Spleen (tissue), 11 donors: ENCODE data around the gene KCNIP2. TPM values are rescaled to one million over a fixed set of nuclear protein-coding genes. Genes with fewer than 3 reads are reported as not detected.

Experiments used
- DNase-seq: peaks from one replicate; pipeline ENCODE4 v3.0.0-alpha.2; 2020
- H3K27ac ChIP-seq, 8 donors: fragments of 200-600 bp; sonication (generic) in 7 of 8; 1 replicate in 4 of 8; 2 replicates in 4 of 8; pipeline versions ENCODE4 v1.5.0 to v1.8.0; 2016 to 2021; ENCODE audit warnings: inconsistent platforms in 4 of 8, mild to moderate bottlenecking in 4 of 8, moderate library complexity in 1 of 8
- H3K27me3 ChIP-seq, 7 donors: fragments of 200-600 bp; sonication (generic) in 6 of 7; replicated peaks in 1 of 7; 1 replicate in 4 of 7; 2 replicates in 3 of 7; pipeline versions ENCODE4 v1.5.0 to v1.8.0; 2016 to 2021; ENCODE audit warnings: inconsistent platforms in 3 of 7, mild to moderate bottlenecking in 1 of 7
- H3K36me3 ChIP-seq, 6 donors: fragments of 200-600 bp; sonication (generic) in 5 of 6; 1 replicate in 4 of 6; 2 replicates in 2 of 6; pipeline versions ENCODE4 v1.5.0 to v1.8.0; 2016 to 2021; ENCODE audit warnings: inconsistent platforms in 2 of 6
- H3K4me1 ChIP-seq, 6 donors: fragments of 200-600 bp; sonication (generic) in 5 of 6; 1 replicate in 3 of 6; 2 replicates in 3 of 6; pipeline versions ENCODE4 v1.5.0 to v1.8.0; 2016 to 2021; ENCODE audit warnings: inconsistent platforms in 3 of 6
- H3K4me3 ChIP-seq, 8 donors: fragments of 200-600 bp; sonication (generic) in 7 of 8; 1 replicate in 4 of 8; 2 replicates in 4 of 8; pipeline versions ENCODE4 v1.5.0 to v1.8.0; 2016 to 2021; ENCODE audit warnings: inconsistent platforms in 4 of 8, mild to moderate bottlenecking in 4 of 8, moderate library complexity in 2 of 8
- H3K9me3 ChIP-seq, 8 donors: fragments of 200-600 bp; sonication (generic) in 7 of 8; 1 replicate in 4 of 8; 2 replicates in 4 of 8; pipeline versions ENCODE4 v1.5.0 to v1.8.0; 2016 to 2021; ENCODE audit warnings: inconsistent platforms in 4 of 8
- POLR2A ChIP-seq, 3 donors: fragments of 450-650 bp; IDR thresholded peaks; one replicate each; pipeline ENCODE4 v1.5.1; 2017; ENCODE audit warnings: antibody characterized with exemption in 3 of 3, mild to moderate bottlenecking in 1 of 3
- POLR2AphosphoS5 ChIP-seq, 3 donors: sonication (generic); formaldehyde crosslinking; IDR thresholded peaks; one replicate each; pipeline ENCODE4 v1.5.1; 2017; ENCODE audit warnings: antibody characterized with exemption in 3 of 3
- WGBS, 5 donors: extraction: QIAGEN DNeasy Blood & Tissue Kit in 3 of 5; methylation state at CpG; one replicate each; pipeline versions ENCODE4 v1.1.5 to v1.1.7; 2013 to 2018; 5-methylcytosine and 5-hydroxymethylcytosine counted together
- intact Hi-C: fragments of 100-400 bp; cut with DNase I; formaldehyde crosslinking; loops from one replicate; pipeline ENCODE4 v1.15.0; 2023; ENCODE audit warnings: low total_unique reads
- polyA plus RNA-seq, 3 donors: library from polyadenylated mRNA; stranded (reverse); fragments of 200-250 nt; gene quantifications; one replicate each; pipeline ENCODE4 v1.2.1, GENCODE V29; 2013
- total RNA-seq, 7 donors: library from RNA; depleted of rRNA in 3 of 7; stranded (reverse); fragments of >200 nt in 3 of 7; fragmentation: NEBNext Ultra II Directional in 4 of 7; extraction: Animal tissue kit (Norgen Biotek cat#: 25700) in 4 of 7; gene quantifications; one replicate each; pipeline versions ENCODE4 v1.1.0 to v1.2.1, GENCODE V29; 2016 to 2021
- TF ChIP-seq, protein P1 (sequence below), 11 experiments: fragments of 200-600 bp in 7 of 11; fragments of 450-650 bp in 4 of 11; sonication (generic) in 4 of 11; IDR thresholded peaks in 8 of 11; conservative IDR thresholded peaks in 3 of 11; 1 replicate in 7 of 11; 2 replicates in 4 of 11; pipeline versions ENCODE4 v1.4.0 to v1.8.0; 2016 to 2021; ENCODE audit warnings: antibody characterized with exemption in 11 of 11, inconsistent platforms in 4 of 11, mild to moderate bottlenecking in 1 of 11
- donor health status: healthy with polysubstance abuse.
- donor health status: DM: no; HTN: no; CAD: no; lungs with moderate emphysema.
- donor health status: DM: no; HTN: no; CAD: no.
- donor health status: Bipolar disorder and iron deficiency.
- donor health status: healthy.
- donor health status: DM: no; HTN: no; CAD: no.
- donor health status: DM: yes; HTN: yes; CAD: no.

Gene KCNIP2
- total and polyA plus RNA-seq, 10 donors, result 1.00 to 8.6 (median 5.2) TPM

DNA sequence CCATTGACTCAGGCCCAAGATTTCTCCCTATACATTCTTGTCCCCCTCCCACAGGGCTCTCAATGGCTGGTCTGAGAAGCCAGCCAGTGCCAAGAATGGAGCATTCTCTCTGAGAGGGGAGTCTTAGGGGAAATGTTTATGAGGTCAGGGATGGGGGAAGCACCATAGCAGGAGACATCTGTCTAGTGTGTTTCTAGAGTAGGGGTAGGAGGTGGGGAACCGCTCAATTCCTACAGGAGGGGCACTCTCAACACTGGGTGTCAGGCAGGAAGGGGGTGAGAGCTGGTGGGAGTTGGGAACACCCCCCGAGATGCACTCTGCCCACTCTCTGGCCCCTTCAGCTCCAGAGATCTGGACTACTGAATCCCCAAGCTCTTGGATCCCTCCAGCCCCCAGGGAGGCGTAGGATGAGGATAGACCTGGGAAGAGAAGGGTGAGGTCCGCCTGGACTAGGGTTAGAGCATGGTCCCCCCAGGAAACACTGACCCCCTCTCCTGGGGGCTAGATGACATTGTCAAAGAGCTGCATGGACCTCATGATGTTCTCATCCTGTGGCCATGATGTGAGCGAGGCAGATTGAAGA is 16.7 kb downstream of the KCNIP2 start:
- Histone ChIP-seq H3K9me3 (no peaks in the 10 kb centered on the region), H3K27me3 (no peaks in the 10 kb centered on the region), H3K4me3 (no peak overlapping the region), H3K27ac (no peak overlapping the region), H3K36me3 (peaks cover 0 to 35% (median 0%) of the 10 kb centered on the region in 6 donors), H3K4me1 (peaks cover 12 to 37% (median 28%) of the 10 kb centered on the region in 6 donors)
- WGBS, 5 donors, result 89 to 98% (median 91%) methylated on average over 5 of the region's 5 CpGs
- intact Hi-C loops, result no loop called here
- TF ChIP-seq, protein P1, sequence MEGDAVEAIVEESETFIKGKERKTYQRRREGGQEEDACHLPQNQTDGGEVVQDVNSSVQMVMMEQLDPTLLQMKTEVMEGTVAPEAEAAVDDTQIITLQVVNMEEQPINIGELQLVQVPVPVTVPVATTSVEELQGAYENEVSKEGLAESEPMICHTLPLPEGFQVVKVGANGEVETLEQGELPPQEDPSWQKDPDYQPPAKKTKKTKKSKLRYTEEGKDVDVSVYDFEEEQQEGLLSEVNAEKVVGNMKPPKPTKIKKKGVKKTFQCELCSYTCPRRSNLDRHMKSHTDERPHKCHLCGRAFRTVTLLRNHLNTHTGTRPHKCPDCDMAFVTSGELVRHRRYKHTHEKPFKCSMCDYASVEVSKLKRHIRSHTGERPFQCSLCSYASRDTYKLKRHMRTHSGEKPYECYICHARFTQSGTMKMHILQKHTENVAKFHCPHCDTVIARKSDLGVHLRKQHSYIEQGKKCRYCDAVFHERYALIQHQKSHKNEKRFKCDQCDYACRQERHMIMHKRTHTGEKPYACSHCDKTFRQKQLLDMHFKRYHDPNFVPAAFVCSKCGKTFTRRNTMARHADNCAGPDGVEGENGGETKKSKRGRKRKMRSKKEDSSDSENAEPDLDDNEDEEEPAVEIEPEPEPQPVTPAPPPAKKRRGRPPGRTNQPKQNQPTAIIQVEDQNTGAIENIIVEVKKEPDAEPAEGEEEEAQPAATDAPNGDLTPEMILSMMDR (IDR thresholded peaks at IDR 0.05 in 8 of 11, conservative IDR thresholded peaks at IDR 0.05 in 3 of 11), result no peak
- TF ChIP-seq POLR2A (IDR thresholded peaks at IDR 0.05) (no peak), POLR2AphosphoS5 (IDR thresholded peaks at IDR 0.05) (no peak)
- peak; percentile 54 for DNase-seq

DNA sequence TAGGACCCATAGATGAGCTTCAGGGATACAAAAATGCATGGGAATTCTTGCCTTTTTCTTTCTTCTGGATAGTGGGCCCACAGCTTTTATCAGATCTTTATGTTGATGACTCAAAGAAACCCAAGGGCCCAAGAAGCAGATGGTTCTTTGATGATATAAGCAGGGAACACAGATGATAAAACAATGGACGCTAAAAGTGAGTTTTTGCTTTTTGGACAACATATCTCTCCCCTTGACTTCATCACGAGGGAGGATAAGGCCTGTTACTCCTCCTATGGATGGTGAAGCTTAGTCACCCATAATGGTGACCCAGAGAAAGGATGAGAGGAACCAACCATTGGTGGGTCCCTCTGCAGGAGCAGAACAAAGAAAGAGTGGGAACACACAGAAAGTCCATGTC is 18.9 kb downstream of the KCNIP2 start:
- no peaks in the 10 kb centered on the region for H3K27me3 ChIP-seq
- peaks cover 0 to 19% (median 9%) of the 10 kb centered on the region in 6 donors for H3K4me1 ChIP-seq
- H3K27ac ChIP-seq, result no peak overlapping the region
- no peak overlapping the region for H3K4me3 ChIP-seq
- intact Hi-C loops, result no loop called here
- H3K36me3 ChIP-seq, result peaks cover 0 to 35% (median 0%) of the 10 kb centered on the region in 6 donors
- no peaks in the 10 kb centered on the region for H3K9me3 ChIP-seq
- no peak for DNase-seq
- TF ChIP-seq POLR2AphosphoS5 (IDR thresholded peaks at IDR 0.05) (no peak), POLR2A (IDR thresholded peaks at IDR 0.05) (no peak)
- TF ChIP-seq, protein P1 (IDR thresholded peaks at IDR 0.05 in 8 of 11, conservative IDR thresholded peaks at IDR 0.05 in 3 of 11), result no peak
- 72 to 95% (median 89%) methylated on average over 2 of the region's 2 CpGs for WGBS, 5 donors

DNA sequence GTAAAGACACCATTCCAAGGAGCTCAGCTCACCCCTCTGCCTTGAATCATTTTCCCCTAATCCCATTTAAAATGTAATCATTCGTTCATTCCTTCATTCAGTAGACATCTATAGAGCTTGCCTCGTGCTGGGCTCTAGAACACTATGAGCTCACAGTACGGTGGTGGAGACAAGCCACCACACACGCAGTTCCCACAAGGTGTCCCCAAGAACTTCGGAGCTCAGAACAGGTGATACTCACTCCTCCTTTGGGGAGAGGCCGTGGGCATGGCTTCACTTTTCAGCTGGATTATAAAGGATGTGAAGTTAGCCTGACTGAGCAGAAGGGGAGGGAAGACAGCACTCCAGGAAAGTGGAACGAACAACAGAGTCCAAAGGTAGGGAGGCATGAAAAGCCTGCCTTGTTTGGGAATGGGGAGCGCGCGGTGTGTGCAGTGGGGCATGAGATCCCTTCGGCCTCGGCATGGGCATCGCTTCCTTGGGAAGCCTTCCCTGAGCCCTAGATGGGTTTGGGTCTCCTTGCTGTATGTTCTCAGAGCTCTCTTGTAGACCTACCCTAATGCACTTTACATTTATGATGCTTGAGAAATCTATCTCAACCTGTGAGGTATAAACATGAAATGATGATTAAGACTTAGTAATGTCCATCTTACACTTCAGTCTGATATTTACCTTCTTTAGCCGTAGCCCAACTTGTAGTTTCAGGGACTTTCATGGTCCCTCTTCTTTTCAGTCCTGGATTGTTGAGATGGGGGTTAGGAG is 24.5 kb downstream of the KCNIP2 start:
- no peaks in the 10 kb centered on the region for H3K9me3 ChIP-seq
- peak overlapping the region; percentile 5 to 100 (median 95) for H3K4me3 ChIP-seq
- no peaks in the 10 kb centered on the region for H3K36me3 ChIP-seq
- intact Hi-C loops, result no loop called here
- WGBS, 5 donors, result 25 to 33% (median 28%) methylated on average over 14 of the region's 14 CpGs
- peak; percentile 83 for DNase-seq
- H3K27me3 ChIP-seq, result no peaks in the 10 kb centered on the region
- H3K27ac ChIP-seq, result peak overlapping the region; percentile 67 to 99 (median 97)
- H3K4me1 ChIP-seq, result peaks cover 9 to 48% (median 29%) of the 10 kb centered on the region in 6 donors
- TF ChIP-seq POLR2A (IDR thresholded peaks at IDR 0.05) (no peak), POLR2AphosphoS5 (IDR thresholded peaks at IDR 0.05) (no peak)
- TF ChIP-seq, protein P1 (IDR thresholded peaks at IDR 0.05 in 8 of 11, conservative IDR thresholded peaks at IDR 0.05 in 3 of 11), result no peak
